OCI-LY3 (cell line): ENCODE results near the gene LAMC3.

Experiments used
- CTCF ChIP-seq: fragments of 200-600, 300-600 bp; sonication (generic); IDR thresholded peaks from 2 replicates; pipeline ENCODE4 v1.5.1; 2014; ENCODE audit warnings: antibody characterized with exemption, low read length, low read depth
- EZH2phosphoT487 ChIP-seq: fragments of 200-600 bp; shearing (Covaris generic); IDR thresholded peaks from 2 replicates; pipeline ENCODE4 v1.6.1; 2018; ENCODE audit warnings: antibody characterized with exemption, mixed run types, low read depth

- TF ChIP-seq CTCF (no peak), EZH2phosphoT487 (no peak)
Observed at GRCh38 chr9:131050831-131051230, 41.9 kb downstream of the LAMC3 start.
